HEK293 (cell line): ENCODE results near the gene SFPQ.

Experiments
- KLF10 ChIP-seq: fragments of 450-650 bp; IDR thresholded peaks from 2 replicates; pipeline ENCODE4 v1.5.1; 2018; ENCODE audit warnings: missing biosample characterization, mild to moderate bottlenecking, missing genetic modification characterization
- KLF16 ChIP-seq: fragments of 450-650 bp; formaldehyde crosslinking; IDR thresholded peaks from 2 replicates; pipeline ENCODE4 v1.5.1; 2017; ENCODE audit warnings: missing biosample characterization, missing genetic modification characterization
- MZF1 ChIP-seq: fragments of 450-650 bp; formaldehyde crosslinking; IDR thresholded peaks from 2 replicates; pipeline ENCODE4 v1.5.1; 2017; ENCODE audit warnings: missing biosample characterization, missing genetic modification characterization, borderline replicate concordance
- PBX3 ChIP-seq: sonication (generic); formaldehyde crosslinking; IDR thresholded peaks from 2 replicates; pipeline ENCODE4 v1.8.1; 2022; ENCODE audit warnings: mild to moderate bottlenecking, moderate library complexity, missing genetic modification reagents
- PRDM1 ChIP-seq: fragments of 450-650 bp; formaldehyde crosslinking; IDR thresholded peaks from 2 replicates; pipeline ENCODE4; 2016; ENCODE audit warnings: missing biosample characterization, missing genetic modification characterization
- SCRT1 ChIP-seq: fragments of 450-650 bp; formaldehyde crosslinking; IDR thresholded peaks from 2 replicates; pipeline ENCODE4 v1.5.1; 2016; ENCODE audit warnings: missing biosample characterization, missing genetic modification characterization, borderline replicate concordance
- ZIC2 ChIP-seq: fragments of 450-650 bp; formaldehyde crosslinking; IDR thresholded peaks from 2 replicates; pipeline ENCODE4 v1.5.1; 2016; ENCODE audit warnings: missing biosample characterization, missing genetic modification characterization
- ZNF112 ChIP-seq: fragments of 450-650 bp; formaldehyde crosslinking; IDR thresholded peaks from 2 replicates; pipeline ENCODE4 v1.5.0; 2017; ENCODE audit warnings: missing biosample characterization, missing genetic modification characterization
- ZNF19 ChIP-seq: fragments of 450-650 bp; formaldehyde crosslinking; IDR thresholded peaks from 2 replicates; pipeline ENCODE4; 2016; ENCODE audit warnings: missing biosample characterization, missing genetic modification characterization, low read depth
- ZNF2 ChIP-seq: fragments of 450-650 bp; formaldehyde crosslinking; IDR thresholded peaks from 2 replicates; pipeline ENCODE4 v1.5.1; 2016; ENCODE audit warnings: missing biosample characterization, missing genetic modification characterization
- ZNF324 ChIP-seq: fragments of 450-650 bp; formaldehyde crosslinking; IDR thresholded peaks from 2 replicates; pipeline ENCODE4 v1.5.1; 2016; ENCODE audit warnings: missing biosample characterization, missing genetic modification characterization
- ZNF404 ChIP-seq: fragments of 450-650 bp; formaldehyde crosslinking; IDR thresholded peaks from 2 replicates; pipeline ENCODE4 v1.5.1; 2017; ENCODE audit warnings: missing biosample characterization, missing genetic modification characterization
- ZNF426 ChIP-seq: fragments of 450-650 bp; formaldehyde crosslinking; IDR thresholded peaks from 2 replicates; pipeline ENCODE4 v1.5.1; 2017; ENCODE audit warnings: missing biosample characterization, missing genetic modification characterization, mild to moderate bottlenecking, inconsistent platforms, moderate library complexity
- ZNF433 ChIP-seq: fragments of 450-650 bp; formaldehyde crosslinking; IDR thresholded peaks from 2 replicates; pipeline ENCODE4 v1.5.1; 2016; ENCODE audit warnings: missing biosample characterization, missing genetic modification characterization, low read depth
- ZNF449 ChIP-seq: fragments of 450-650 bp; formaldehyde crosslinking; IDR thresholded peaks from 2 replicates; pipeline ENCODE4 v1.5.1; 2017; ENCODE audit warnings: missing biosample characterization, mild to moderate bottlenecking, missing genetic modification characterization, moderate library complexity
- ZNF48 ChIP-seq: fragments of 450-650 bp; formaldehyde crosslinking; IDR thresholded peaks from 2 replicates; pipeline ENCODE4 v1.5.1; 2016; ENCODE audit warnings: missing biosample characterization, missing genetic modification characterization
- ZNF560 ChIP-seq: fragments of 450-650 bp; formaldehyde crosslinking; IDR thresholded peaks from 2 replicates; pipeline ENCODE4 v1.5.1; 2017; ENCODE audit warnings: missing biosample characterization, missing genetic modification characterization, borderline replicate concordance
- ZNF776 ChIP-seq: fragments of 450-650 bp; formaldehyde crosslinking; IDR thresholded peaks from 2 replicates; pipeline ENCODE4 v1.5.0; 2017; ENCODE audit warnings: missing biosample characterization, missing genetic modification characterization, borderline replicate concordance
- ZNF777 ChIP-seq: fragments of 450-650 bp; formaldehyde crosslinking; IDR thresholded peaks from 2 replicates; pipeline ENCODE4 v1.5.1; 2017; ENCODE audit warnings: missing biosample characterization, missing genetic modification characterization, borderline replicate concordance
- ZSCAN18 ChIP-seq: fragments of 450-650 bp; formaldehyde crosslinking; IDR thresholded peaks from 2 replicates; pipeline ENCODE4 v1.5.1; 2016; ENCODE audit warnings: missing biosample characterization, missing genetic modification characterization
- TF ChIP-seq, protein P1 (sequence below): fragments of 450-650 bp; IDR thresholded peaks from 2 replicates; pipeline ENCODE4 v1.5.1; 2018; ENCODE audit warnings: missing biosample characterization, missing genetic modification characterization
- TF ChIP-seq, protein P2 (sequence below): fragments of 450-650 bp; formaldehyde crosslinking; IDR thresholded peaks from 2 replicates; pipeline ENCODE4 v1.5.1; 2016; ENCODE audit warnings: missing biosample characterization, missing genetic modification characterization
- TF ChIP-seq, protein P3 (sequence below): fragments of 450-650 bp; formaldehyde crosslinking; IDR thresholded peaks from 2 replicates; pipeline ENCODE4 v1.5.1; 2016; ENCODE audit warnings: missing biosample characterization, missing genetic modification characterization
- TF ChIP-seq, protein P4 (sequence below): fragments of 450-650 bp; formaldehyde crosslinking; IDR thresholded peaks from 2 replicates; pipeline ENCODE4 v1.5.1; 2016; ENCODE audit warnings: missing biosample characterization, missing genetic modification characterization
- TF ChIP-seq, protein P5 (sequence below): fragments of 450-650 bp; formaldehyde crosslinking; IDR thresholded peaks from 2 replicates; pipeline ENCODE4 v1.5.1; 2016; ENCODE audit warnings: missing biosample characterization, missing genetic modification characterization

SFPQ gene

GRCh38 chr1:35192853-35193664 lies at the start of gene SFPQ (continued):
- TF ChIP-seq, protein P1, sequence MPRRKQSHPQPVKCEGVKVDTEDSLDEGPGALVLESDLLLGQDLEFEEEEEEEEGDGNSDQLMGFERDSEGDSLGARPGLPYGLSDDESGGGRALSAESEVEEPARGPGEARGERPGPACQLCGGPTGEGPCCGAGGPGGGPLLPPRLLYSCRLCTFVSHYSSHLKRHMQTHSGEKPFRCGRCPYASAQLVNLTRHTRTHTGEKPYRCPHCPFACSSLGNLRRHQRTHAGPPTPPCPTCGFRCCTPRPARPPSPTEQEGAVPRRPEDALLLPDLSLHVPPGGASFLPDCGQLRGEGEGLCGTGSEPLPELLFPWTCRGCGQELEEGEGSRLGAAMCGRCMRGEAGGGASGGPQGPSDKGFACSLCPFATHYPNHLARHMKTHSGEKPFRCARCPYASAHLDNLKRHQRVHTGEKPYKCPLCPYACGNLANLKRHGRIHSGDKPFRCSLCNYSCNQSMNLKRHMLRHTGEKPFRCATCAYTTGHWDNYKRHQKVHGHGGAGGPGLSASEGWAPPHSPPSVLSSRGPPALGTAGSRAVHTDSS (tag by site-specific recombination), result no peak
- TF ChIP-seq SCRT1 (tag by site-specific recombination), result no peak
- peak; percentile 70 for TF ChIP-seq ZNF324 (tag by site-specific recombination)
- TF ChIP-seq, protein P2, sequence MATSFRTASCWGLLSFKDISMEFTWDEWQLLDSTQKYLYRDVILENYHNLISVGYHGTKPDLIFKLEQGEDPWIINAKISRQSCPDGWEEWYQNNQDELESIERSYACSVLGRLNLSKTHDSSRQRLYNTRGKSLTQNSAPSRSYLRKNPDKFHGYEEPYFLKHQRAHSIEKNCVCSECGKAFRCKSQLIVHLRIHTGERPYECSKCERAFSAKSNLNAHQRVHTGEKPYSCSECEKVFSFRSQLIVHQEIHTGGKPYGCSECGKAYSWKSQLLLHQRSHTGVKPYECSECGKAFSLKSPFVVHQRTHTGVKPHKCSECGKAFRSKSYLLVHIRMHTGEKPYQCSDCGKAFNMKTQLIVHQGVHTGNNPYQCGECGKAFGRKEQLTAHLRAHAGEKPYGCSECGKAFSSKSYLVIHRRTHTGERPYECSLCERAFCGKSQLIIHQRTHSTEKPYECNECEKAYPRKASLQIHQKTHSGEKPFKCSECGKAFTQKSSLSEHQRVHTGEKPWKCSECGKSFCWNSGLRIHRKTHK (tag by site-specific recombination), result no peak
- TF ChIP-seq PBX3 (CRISPR knock-in tag), result peak; percentile 66; the same call in 1 of the 2 replicates
- TF ChIP-seq ZSCAN18 (tag by site-specific recombination), result no peak
- peak; percentile 93 for TF ChIP-seq ZNF2 (tag by site-specific recombination)
- no peak for TF ChIP-seq MZF1
- TF ChIP-seq, protein P3, sequence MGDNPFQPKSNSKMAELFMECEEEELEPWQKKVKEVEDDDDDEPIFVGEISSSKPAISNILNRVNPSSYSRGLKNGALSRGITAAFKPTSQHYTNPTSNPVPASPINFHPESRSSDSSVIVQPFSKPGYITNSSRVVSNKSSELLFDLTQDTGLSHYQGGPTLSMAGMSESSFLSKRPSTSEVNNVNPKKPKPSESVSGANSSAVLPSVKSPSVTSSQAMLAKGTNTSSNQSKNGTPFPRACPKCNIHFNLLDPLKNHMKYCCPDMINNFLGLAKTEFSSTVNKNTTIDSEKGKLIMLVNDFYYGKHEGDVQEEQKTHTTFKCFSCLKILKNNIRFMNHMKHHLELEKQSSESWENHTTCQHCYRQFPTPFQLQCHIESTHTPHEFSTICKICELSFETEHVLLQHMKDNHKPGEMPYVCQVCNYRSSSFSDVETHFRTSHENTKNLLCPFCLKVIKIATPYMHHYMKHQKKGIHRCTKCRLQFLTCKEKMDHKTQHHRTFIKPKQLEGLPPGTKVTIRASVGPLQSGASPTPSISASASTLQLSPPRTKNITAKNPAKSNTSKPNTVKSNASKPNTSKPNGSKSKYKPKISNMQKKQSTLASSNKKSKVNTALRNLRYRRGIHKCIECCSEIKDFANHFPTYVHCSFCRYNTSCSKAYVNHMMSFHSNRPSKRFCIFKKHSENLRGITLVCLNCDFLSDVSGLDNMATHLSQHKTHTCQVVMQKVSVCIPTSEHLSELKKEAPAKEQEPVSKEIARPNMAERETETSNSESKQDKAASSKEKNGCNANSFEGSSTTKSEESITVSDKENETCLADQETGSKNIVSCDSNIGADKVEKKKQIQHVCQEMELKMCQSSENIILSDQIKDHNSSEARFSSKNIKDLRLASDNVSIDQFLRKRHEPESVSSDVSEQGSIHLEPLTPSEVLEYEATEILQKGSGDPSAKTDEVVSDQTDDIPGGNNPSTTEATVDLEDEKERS (tag by site-specific recombination), result peak; percentile 68; the same call in 1 of the 2 replicates
- TF ChIP-seq KLF16 (tag by site-specific recombination), result peak; percentile 63; the same call in 1 of the 2 replicates
- no peak for TF ChIP-seq ZIC2 (tag by site-specific recombination)
- TF ChIP-seq ZNF48, result no peak
- TF ChIP-seq ZNF433, result no peak
- TF ChIP-seq ZNF776 (tag by site-specific recombination), result no peak
- TF ChIP-seq ZNF560 (tag by site-specific recombination), result no peak
- no peak for TF ChIP-seq ZNF19 (tag by site-specific recombination)
- TF ChIP-seq, protein P4, sequence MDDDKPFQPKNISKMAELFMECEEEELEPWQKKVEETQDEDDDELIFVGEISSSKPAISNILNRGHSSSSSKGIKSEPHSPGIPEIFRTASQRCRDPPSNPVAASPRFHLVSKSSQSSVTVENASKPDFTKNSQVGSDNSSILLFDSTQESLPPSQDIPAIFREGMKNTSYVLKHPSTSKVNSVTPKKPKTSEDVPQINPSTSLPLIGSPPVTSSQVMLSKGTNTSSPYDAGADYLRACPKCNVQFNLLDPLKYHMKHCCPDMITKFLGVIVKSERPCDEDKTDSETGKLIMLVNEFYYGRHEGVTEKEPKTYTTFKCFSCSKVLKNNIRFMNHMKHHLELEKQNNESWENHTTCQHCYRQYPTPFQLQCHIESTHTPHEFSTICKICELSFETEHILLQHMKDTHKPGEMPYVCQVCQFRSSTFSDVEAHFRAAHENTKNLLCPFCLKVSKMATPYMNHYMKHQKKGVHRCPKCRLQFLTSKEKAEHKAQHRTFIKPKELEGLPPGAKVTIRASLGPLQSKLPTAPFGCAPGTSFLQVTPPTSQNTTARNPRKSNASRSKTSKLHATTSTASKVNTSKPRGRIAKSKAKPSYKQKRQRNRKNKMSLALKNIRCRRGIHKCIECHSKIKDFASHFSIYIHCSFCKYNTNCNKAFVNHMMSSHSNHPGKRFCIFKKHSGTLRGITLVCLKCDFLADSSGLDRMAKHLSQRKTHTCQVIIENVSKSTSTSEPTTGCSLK (tag by site-specific recombination), result no peak
- TF ChIP-seq ZNF449 (tag by site-specific recombination), result no peak
- TF ChIP-seq ZNF112, result no peak
- TF ChIP-seq, protein P5, sequence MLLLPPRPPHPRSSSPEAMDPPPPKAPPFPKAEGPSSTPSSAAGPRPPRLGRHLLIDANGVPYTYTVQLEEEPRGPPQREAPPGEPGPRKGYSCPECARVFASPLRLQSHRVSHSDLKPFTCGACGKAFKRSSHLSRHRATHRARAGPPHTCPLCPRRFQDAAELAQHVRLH (tag by site-specific recombination), result no peak
- no peak for TF ChIP-seq ZNF404 (tag by site-specific recombination)
- no peak for TF ChIP-seq ZNF426 (tag by site-specific recombination)
- no peak; the same call in none of the 2 replicates for TF ChIP-seq KLF10 (tag by site-specific recombination)
- no peak for TF ChIP-seq ZNF777 (tag by site-specific recombination)
- TF ChIP-seq PRDM1 (tag by site-specific recombination), result peak; percentile 77
